ENCODE measurements around the gene CD300A.

- TF ChIP-seq TAF1 (conservative IDR thresholded peaks at IDR 0.05): no peak
- TF ChIP-seq CTCF (IDR thresholded peaks at IDR 0.05; ENCODE audit: low read depth, low read length, missing input control): no peak
- no peak for TF ChIP-seq YY1 (IDR thresholded peaks at IDR 0.05)
Observed at GRCh38 chr17:74466828-74467184, 372 bp downstream of the CD300A start.

Data from liver (tissue), 3 donors.